ENCODE measurements around the gene WNT6.
"Not testable (repeated sequence)": the region's sequence is repeated elsewhere in the genome, so short reads cannot be mapped to it uniquely, and the experiment has no call there.

Gene WNT6

GRCh38 chr2:218831378-218831990, 28.1 kb upstream of the WNT6 start, which contains the start of gene PRKAG3:
PRKAG3 (minus strand) TSS chr2:218831803.
- no peak for DNase-seq

GRCh38 chr2:218832081-218832480, 27.5 kb upstream of the WNT6 start:
- DNase-seq = no peak

GRCh38 chr2:218832520-218832919, 27.1 kb upstream of the WNT6 start:
- no peak for DNase-seq

GRCh38 chr2:218833023-218833609, 26.5 kb upstream of the WNT6 start:
- DNase-seq = no peak

GRCh38 chr2:218834685-218835084, 24.9 kb upstream of the WNT6 start:
- DNase-seq = peak; percentile 48

- DNase-seq = no peak
These were observed 22.1 kb upstream of the WNT6 start for GRCh38 chr2:218837495-218837894.

- DNase-seq = no peak
These were observed 20.2 kb upstream of the WNT6 start for GRCh38 chr2:218839430-218839829.

- no peak for DNase-seq
These were observed 19.7 kb upstream of the WNT6 start for GRCh38 chr2:218839888-218840287.

GRCh38 chr2:218844334-218844733, 15.3 kb upstream of the WNT6 start:
- not testable (repeated sequence) for DNase-seq

GRCh38 chr2:218846963-218847362, 12.6 kb upstream of the WNT6 start:
- not testable (repeated sequence) for DNase-seq

GRCh38 chr2:218849721-218850120, 9.9 kb upstream of the WNT6 start:
- no peak for DNase-seq

GRCh38 chr2:218850796-218851195, 8.8 kb upstream of the WNT6 start:
- no peak for DNase-seq

GRCh38 chr2:218851286-218851685, 8.3 kb upstream of the WNT6 start:
- no peak for DNase-seq

GRCh38 chr2:218852911-218853667, 6.5 kb upstream of the WNT6 start:
- peak; percentile 44 for DNase-seq

- peak; percentile 5 for DNase-seq
These were observed 5.8 kb upstream of the WNT6 start for GRCh38 chr2:218853766-218854165.

GRCh38 chr2:218854860-218855259, 4.7 kb upstream of the WNT6 start:
- no peak for DNase-seq

- DNase-seq = no peak
These were observed 4.1 kb upstream of the WNT6 start for GRCh38 chr2:218855305-218856166.

GRCh38 chr2:218856167-218856895, 3.3 kb upstream of the WNT6 start:
- DNase-seq = no peak

- no peak for DNase-seq
These were observed 2.7 kb upstream of the WNT6 start for GRCh38 chr2:218856896-218857243.

GRCh38 chr2:218857371-218858137, 2.1 kb upstream of the WNT6 start:
- DNase-seq = no peak

- DNase-seq = no peak
These were observed 1.5 kb upstream of the WNT6 start for GRCh38 chr2:218858138-218858445.

Measured in NCI-H146 (cell line).